ENCODE data around the gene GLRX3. TPM values are rescaled to one million over a fixed set of nuclear protein-coding genes. Genes with fewer than 3 reads are reported as not detected.

The GLRX3 gene
- total RNA-seq, 1 donor from 2014 or later, result 137 TPM

DNA sequence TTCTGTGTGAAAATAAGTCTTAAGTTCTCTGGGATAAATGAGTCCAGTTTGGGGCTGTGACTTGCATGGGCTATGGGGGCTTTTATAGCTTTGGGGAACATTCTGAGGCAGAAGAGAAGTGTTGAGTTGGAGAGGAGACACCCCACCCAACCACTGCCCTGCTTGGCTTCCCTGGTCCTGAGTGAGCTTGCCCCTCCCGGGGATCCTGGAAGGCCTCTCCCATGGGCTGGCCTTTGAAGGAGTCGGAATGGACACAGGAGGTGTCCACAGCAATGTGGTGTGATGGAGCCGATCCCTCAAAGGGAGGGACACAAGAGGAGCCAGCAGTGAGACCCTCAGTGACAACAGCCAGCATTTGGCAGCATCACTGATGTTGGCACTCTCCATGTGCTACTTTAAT lies 89.8 kb downstream of the GLRX3 start:
- Mint-ChIP-seq H3K9me3 (ENCODE audit: unreplicated experiment) (peaks cover 10% of the 10 kb centered on the region), H3K4me1 (ENCODE audit: low read depth, unreplicated experiment) (no peaks in the 10 kb centered on the region), H3K36me3 (ENCODE audit: low read depth, unreplicated experiment) (no peaks in the 10 kb centered on the region), H3K27me3 (ENCODE audit: low read depth, unreplicated experiment) (peaks cover 4% of the 10 kb centered on the region), H3K4me3 (ENCODE audit: unreplicated experiment) (no peak overlapping the region), H3K27ac (ENCODE audit: unreplicated experiment) (no peak overlapping the region)
- TF ChIP-seq EZH2 (IDR thresholded peaks at IDR 0.05; ENCODE audit: insufficient read depth, low read length), result no peak
- Histone ChIP-seq H4K20me1 (ENCODE audit: insufficient read depth, low read length) (no peaks in the 10 kb centered on the region), H3K9ac (ENCODE audit: low read length) (no peak overlapping the region), H3K4me2 (ENCODE audit: low read length) (no peak overlapping the region), H3K4me1 (ENCODE audit: insufficient read depth, low read length) (no peaks in the 10 kb centered on the region), H3K4me3 (ENCODE audit: insufficient read depth, low read depth, low read length) (no peak overlapping the region), H2AFZ (ENCODE audit: low read depth, low read length) (no peak overlapping the region), H3K27ac (ENCODE audit: low read depth, low read length) (no peak overlapping the region), H3K79me2 (ENCODE audit: insufficient read depth, low read length) (no peaks in the 10 kb centered on the region), H3K9me3 (ENCODE audit: insufficient read depth, low read depth, low read length) (peaks cover 17% of the 10 kb centered on the region), H3K36me3 (ENCODE audit: insufficient read depth, low read length) (no peaks in the 10 kb centered on the region), H3K27me3 (ENCODE audit: insufficient read depth, low read length) (no peaks in the 10 kb centered on the region)
- DNase-seq (ENCODE audit: low read depth) (no peak), FAIRE-seq (no peak)

DNA sequence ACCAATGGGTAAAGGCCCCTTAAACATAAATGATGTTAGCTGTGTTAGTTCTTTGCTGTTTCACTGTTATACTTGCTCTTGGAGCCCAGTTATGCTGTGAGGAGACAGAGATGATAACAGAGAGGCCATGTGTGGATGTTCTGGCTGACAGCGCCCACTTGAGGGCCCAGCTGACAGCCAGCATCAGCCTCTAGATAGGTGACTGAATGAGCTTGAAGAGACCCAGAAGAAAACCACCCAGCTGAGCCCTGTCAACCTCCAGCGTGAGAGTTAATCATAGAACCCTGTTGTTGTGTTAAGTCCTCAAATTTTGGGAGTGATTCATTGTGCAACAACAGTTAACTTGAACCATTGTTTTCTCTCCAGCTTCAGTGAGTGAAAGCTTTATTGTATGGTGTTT lies 91.7 kb downstream of the GLRX3 start:
- H3K9ac ChIP-seq (ENCODE audit: low read length), result no peak overlapping the region
- H3K4me1 Mint-ChIP-seq (ENCODE audit: low read depth, unreplicated experiment), result no peaks in the 10 kb centered on the region
- DNase-seq (ENCODE audit: low read depth) (no peak), FAIRE-seq (no peak)
- H3K36me3 ChIP-seq (ENCODE audit: insufficient read depth, low read length), result no peaks in the 10 kb centered on the region
- H3K4me3 ChIP-seq (ENCODE audit: insufficient read depth, low read depth, low read length), result no peak overlapping the region
- no peaks in the 10 kb centered on the region for H3K4me1 ChIP-seq (ENCODE audit: insufficient read depth, low read length)
- no peaks in the 10 kb centered on the region for H3K27me3 ChIP-seq (ENCODE audit: insufficient read depth, low read length)
- peaks cover 4% of the 10 kb centered on the region for H3K27me3 Mint-ChIP-seq (ENCODE audit: low read depth, unreplicated experiment)
- H4K20me1 ChIP-seq (ENCODE audit: insufficient read depth, low read length), result no peaks in the 10 kb centered on the region
- no peaks in the 10 kb centered on the region for H3K79me2 ChIP-seq (ENCODE audit: insufficient read depth, low read length)
- no peak overlapping the region for H3K4me3 Mint-ChIP-seq (ENCODE audit: unreplicated experiment)
- TF ChIP-seq, protein P1, sequence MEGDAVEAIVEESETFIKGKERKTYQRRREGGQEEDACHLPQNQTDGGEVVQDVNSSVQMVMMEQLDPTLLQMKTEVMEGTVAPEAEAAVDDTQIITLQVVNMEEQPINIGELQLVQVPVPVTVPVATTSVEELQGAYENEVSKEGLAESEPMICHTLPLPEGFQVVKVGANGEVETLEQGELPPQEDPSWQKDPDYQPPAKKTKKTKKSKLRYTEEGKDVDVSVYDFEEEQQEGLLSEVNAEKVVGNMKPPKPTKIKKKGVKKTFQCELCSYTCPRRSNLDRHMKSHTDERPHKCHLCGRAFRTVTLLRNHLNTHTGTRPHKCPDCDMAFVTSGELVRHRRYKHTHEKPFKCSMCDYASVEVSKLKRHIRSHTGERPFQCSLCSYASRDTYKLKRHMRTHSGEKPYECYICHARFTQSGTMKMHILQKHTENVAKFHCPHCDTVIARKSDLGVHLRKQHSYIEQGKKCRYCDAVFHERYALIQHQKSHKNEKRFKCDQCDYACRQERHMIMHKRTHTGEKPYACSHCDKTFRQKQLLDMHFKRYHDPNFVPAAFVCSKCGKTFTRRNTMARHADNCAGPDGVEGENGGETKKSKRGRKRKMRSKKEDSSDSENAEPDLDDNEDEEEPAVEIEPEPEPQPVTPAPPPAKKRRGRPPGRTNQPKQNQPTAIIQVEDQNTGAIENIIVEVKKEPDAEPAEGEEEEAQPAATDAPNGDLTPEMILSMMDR (IDR thresholded peaks at IDR 0.05; ENCODE audit: insufficient read depth, low read depth, low read length), result no peak
- TF ChIP-seq EZH2 (IDR thresholded peaks at IDR 0.05; ENCODE audit: insufficient read depth, low read length), result no peak
- no peak overlapping the region for H3K27ac Mint-ChIP-seq (ENCODE audit: unreplicated experiment)
- H3K36me3 Mint-ChIP-seq (ENCODE audit: low read depth, unreplicated experiment), result peaks cover 3% of the 10 kb centered on the region
- H3K9me3 ChIP-seq (ENCODE audit: insufficient read depth, low read depth, low read length), result peaks cover 18% of the 10 kb centered on the region
- H3K9me3 Mint-ChIP-seq (ENCODE audit: unreplicated experiment), result peaks cover 8% of the 10 kb centered on the region
- H3K27ac ChIP-seq (ENCODE audit: low read depth, low read length), result no peak overlapping the region
- H2AFZ ChIP-seq (ENCODE audit: low read depth, low read length), result no peak overlapping the region
- no peak overlapping the region for H3K4me2 ChIP-seq (ENCODE audit: low read length)

Other genes with a start within 250 kb of the GLRX3 start
- gene EBF3, start 172.1 kb upstream of the GLRX3 start, total RNA-seq, result 0.07 and 0.14 TPM in 2 replicates
- gene C10orf143, start 25.6 kb upstream of the GLRX3 start, total RNA-seq, result 0.73 and 0.82 TPM in 2 replicates

All from astrocyte (in vitro differentiated cells and primary cell).